ENCODE results near the gene CBX8.

DNA sequence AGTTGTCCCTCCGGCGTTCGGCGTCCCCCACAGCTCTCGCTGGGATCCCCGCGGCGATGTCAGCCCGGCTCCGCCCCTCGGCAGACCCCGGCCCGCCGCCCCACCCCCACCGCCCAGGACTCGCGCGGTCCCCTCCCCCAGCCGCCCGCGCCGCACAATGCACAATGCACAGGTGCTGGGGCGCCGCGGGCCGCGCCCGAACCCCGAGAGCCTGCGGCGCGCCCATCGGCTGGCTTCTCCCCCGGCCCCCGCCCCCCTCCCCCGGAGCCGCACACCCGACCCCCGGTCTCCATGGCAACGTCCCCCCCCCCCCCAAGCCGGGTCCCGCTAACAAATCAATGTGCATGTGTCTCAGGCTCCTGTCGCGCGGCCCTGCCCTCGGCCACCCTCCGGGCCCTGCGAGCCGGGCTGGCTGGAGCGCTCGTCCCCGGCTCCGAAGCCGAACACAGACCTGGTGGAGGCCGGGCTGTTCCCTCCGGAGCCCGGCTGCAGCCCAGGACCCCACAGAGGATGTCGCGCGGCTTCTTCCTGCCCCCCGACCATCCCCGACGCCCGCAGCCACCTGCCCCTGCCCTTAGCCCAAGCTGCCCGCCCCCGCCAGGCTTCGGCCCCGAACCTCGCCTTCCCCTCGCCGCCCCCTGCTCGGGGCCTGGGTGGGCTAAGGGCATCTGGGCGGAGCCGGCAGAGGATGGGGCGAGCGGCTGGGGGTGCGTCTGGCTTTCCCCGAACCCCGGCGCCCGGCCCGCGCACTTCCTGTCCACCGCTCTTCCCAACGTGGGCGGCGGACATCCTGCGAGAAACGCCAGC, 818 bp upstream of the CBX8 start:
- TF ChIP-seq POLR2A (IDR thresholded peaks at IDR 0.05): no peak
- TF ChIP-seq, protein P1, sequence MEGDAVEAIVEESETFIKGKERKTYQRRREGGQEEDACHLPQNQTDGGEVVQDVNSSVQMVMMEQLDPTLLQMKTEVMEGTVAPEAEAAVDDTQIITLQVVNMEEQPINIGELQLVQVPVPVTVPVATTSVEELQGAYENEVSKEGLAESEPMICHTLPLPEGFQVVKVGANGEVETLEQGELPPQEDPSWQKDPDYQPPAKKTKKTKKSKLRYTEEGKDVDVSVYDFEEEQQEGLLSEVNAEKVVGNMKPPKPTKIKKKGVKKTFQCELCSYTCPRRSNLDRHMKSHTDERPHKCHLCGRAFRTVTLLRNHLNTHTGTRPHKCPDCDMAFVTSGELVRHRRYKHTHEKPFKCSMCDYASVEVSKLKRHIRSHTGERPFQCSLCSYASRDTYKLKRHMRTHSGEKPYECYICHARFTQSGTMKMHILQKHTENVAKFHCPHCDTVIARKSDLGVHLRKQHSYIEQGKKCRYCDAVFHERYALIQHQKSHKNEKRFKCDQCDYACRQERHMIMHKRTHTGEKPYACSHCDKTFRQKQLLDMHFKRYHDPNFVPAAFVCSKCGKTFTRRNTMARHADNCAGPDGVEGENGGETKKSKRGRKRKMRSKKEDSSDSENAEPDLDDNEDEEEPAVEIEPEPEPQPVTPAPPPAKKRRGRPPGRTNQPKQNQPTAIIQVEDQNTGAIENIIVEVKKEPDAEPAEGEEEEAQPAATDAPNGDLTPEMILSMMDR (IDR thresholded peaks at IDR 0.05 in 8 of 11, conservative IDR thresholded peaks at IDR 0.05 in 3 of 11): no peak
- peak in 1 of 3 donors; percentile 44 for TF ChIP-seq POLR2AphosphoS5 (IDR thresholded peaks at IDR 0.05)

Data from spleen (tissue), 7 donors.